Colonic mucosa (tissue), 4 donors: ENCODE data around the gene SLC35D2. TPM values are rescaled to one million over a fixed set of nuclear protein-coding genes. Genes with fewer than 3 reads are reported as not detected.

Experiments
- DNase-seq: peaks from one replicate; pipeline ENCODE4 v3.0.0-alpha.2; 2020
- H3K27ac ChIP-seq: fragments of 200-600 bp; one replicate; pipeline ENCODE4 v1.8.0; 2021
- H3K27me3 ChIP-seq: fragments of 200-600 bp; one replicate; pipeline ENCODE4 v1.8.0; 2021
- H3K36me3 ChIP-seq: fragments of 200-600 bp; one replicate; pipeline ENCODE4 v1.8.0; 2021
- H3K4me1 ChIP-seq: fragments of 200-600 bp; one replicate; pipeline ENCODE4 v1.8.0; 2021; ENCODE audit warnings: mild to moderate bottlenecking
- H3K4me3 ChIP-seq: fragments of 200-600 bp; one replicate; pipeline ENCODE4 v1.8.0; 2021
- H3K9ac ChIP-seq, 2 donors: one replicate each; pipeline ENCODE4 v1.7.0; 2013; ENCODE audit warnings: control low read depth in 2 of 2, low read depth in 2 of 2, low read length in 2 of 2
- H3K9me3 ChIP-seq: fragments of 200-600 bp; one replicate; pipeline ENCODE4 v1.8.0; 2021
- intact Hi-C: fragments of 100-400 bp; cut with DNase I; formaldehyde crosslinking; loops from one replicate; pipeline ENCODE4 v1.14.1; 2022
- total RNA-seq, 2 donors: library from RNA; stranded (reverse); fragmentation: NEBNext Ultra II Directional in 1 of 2; extraction: Animal tissue kit (Norgen Biotek cat#: 25700) in 1 of 2; gene quantifications; one replicate each; pipeline ENCODE4 v1.2.1, GENCODE V29; 2021
- TF ChIP-seq, protein P1 (sequence below): fragments of 200-600 bp; IDR thresholded peaks from one replicate; pipeline ENCODE4 v1.8.0; 2022; ENCODE audit warnings: antibody characterized with exemption, mild to moderate bottlenecking
- donor health status: healthy.
- donor health status: DM: no; HTN: no; CAD: no.
- donor health status: DM: no; HTN: no; CAD: no.

Gene SLC35D2
- total RNA-seq = 10 to 100 TPM; 57.8 to 95.0 TPM

DNA sequence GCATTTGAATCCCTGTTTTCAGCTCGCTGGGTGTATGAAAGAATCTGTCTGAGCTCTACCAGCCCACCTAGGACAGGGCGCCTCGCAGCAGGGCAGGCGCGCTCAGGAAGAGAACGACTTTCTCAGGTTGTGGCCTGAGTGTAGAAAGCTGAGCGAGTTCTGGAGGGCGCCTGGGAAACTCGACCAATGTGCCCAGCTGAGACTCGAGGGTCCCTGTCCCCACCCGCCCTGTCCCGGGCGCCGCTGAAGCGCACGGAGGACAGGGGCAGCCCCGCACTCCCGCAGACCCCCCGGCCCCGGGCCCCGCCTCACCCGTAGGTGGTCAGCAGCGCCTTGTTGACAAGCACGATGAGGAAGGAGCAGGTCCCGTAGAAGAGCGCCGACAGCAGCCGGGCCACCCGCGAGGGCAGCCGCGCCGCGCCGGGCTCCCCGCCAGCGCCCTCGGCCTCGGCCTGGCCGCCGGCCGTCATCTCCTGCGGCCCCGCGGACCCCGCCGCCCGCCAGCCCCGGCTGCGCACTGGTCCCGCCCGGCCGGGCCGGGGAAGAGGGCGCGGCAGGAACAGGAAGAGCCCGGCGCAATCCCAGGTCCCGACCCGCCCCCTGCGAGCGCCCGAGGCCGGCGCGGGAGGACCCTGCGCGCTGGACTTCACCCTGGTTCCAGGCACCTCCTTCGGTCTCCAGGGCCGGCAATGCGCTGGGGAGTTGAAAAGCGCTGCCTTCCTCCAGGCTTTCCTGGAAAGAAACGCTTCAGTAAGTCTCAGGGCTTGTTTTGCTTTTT, at the start of gene SLC35D2:
Gene SLC35D2 (minus strand): TSS at position 547 of the 778 bp plus-strand sequence. CDS start 77 bp downstream, at position 470.
- intact Hi-C loops = loop anchor here (5.0 kb wide), 1 partner anchor 36 kb away; no protein-coding TSS in a partner anchor

DNA sequence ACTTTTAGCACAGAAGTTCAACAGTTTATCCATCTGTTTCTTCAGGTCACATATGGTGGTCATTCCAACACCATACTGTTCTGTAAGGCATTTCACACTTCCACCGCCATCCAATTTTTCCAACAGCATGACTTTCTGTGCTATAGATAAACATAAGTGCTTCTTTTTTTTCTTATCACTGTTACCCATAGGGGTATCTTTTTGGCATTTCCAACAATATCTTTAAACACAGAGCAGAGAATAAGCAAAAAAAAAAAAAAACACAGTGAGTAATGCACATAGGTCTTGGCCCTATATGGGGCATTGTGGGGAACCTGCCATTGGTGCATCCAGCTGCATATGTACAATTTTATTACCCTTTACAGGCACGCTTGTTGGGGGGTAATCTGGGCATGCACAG, 46.9 kb upstream of the SLC35D2 start:
- Histone ChIP-seq H3K9me3 (no peaks in the 10 kb centered on the region), H3K27ac (no peak overlapping the region), H3K4me1 (no peaks in the 10 kb centered on the region), H3K4me3 (no peak overlapping the region), H3K27me3 (no peaks in the 10 kb centered on the region), H3K36me3 (no peaks in the 10 kb centered on the region), H3K9ac (no peak overlapping the region)
- TF ChIP-seq, protein P1, sequence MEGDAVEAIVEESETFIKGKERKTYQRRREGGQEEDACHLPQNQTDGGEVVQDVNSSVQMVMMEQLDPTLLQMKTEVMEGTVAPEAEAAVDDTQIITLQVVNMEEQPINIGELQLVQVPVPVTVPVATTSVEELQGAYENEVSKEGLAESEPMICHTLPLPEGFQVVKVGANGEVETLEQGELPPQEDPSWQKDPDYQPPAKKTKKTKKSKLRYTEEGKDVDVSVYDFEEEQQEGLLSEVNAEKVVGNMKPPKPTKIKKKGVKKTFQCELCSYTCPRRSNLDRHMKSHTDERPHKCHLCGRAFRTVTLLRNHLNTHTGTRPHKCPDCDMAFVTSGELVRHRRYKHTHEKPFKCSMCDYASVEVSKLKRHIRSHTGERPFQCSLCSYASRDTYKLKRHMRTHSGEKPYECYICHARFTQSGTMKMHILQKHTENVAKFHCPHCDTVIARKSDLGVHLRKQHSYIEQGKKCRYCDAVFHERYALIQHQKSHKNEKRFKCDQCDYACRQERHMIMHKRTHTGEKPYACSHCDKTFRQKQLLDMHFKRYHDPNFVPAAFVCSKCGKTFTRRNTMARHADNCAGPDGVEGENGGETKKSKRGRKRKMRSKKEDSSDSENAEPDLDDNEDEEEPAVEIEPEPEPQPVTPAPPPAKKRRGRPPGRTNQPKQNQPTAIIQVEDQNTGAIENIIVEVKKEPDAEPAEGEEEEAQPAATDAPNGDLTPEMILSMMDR = no peak
- intact Hi-C loops = no loop called here
- DNase-seq = no peak

More for the DNA sequence above, at the start of gene SLC35D2:
- Histone ChIP-seq H3K27ac (peak within 1 kb of the TSS; percentile 67), H3K4me1 (no peaks in the 10 kb centered on the region), H3K36me3 (no peaks in the 10 kb centered on the region), H3K9me3 (no peaks in the 10 kb centered on the region), H3K4me3 (peak within 1 kb of the TSS; percentile 54), H3K27me3 (no peaks in the 10 kb centered on the region), H3K9ac (peak within 1 kb of the TSS; percentile 73 to 95)
- TF ChIP-seq, protein P1 = no peak
- DNase-seq = peak; percentile 86

DNA sequence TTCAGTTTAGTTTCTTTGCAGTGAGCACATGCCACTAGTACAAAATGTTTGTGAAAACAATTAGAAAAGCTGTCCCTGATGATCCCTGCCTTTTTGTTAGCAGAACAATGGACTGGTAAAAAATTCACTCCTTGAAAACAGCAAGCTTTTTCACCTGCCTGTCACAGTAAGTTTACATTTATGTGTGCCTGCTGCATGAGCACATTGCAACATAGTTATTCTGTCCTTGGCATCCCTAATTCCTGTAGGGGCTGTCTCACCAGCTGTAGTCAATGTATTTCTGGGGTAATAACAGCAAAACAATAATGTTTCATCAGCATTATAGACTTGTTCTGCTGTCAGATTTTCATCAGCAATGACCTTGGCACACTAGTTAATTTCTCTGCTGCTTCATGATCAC, 46.2 kb upstream of the SLC35D2 start:
- no peaks in the 10 kb centered on the region for H3K4me1 ChIP-seq
- no peaks in the 10 kb centered on the region for H3K36me3 ChIP-seq
- intact Hi-C loops = no loop called here
- H3K9me3 ChIP-seq = no peaks in the 10 kb centered on the region
- H3K27me3 ChIP-seq = no peaks in the 10 kb centered on the region
- H3K4me3 ChIP-seq = no peak overlapping the region
- DNase-seq = no peak
- H3K9ac ChIP-seq = no peak overlapping the region
- no peak overlapping the region for H3K27ac ChIP-seq
- TF ChIP-seq, protein P1 = no peak

DNA sequence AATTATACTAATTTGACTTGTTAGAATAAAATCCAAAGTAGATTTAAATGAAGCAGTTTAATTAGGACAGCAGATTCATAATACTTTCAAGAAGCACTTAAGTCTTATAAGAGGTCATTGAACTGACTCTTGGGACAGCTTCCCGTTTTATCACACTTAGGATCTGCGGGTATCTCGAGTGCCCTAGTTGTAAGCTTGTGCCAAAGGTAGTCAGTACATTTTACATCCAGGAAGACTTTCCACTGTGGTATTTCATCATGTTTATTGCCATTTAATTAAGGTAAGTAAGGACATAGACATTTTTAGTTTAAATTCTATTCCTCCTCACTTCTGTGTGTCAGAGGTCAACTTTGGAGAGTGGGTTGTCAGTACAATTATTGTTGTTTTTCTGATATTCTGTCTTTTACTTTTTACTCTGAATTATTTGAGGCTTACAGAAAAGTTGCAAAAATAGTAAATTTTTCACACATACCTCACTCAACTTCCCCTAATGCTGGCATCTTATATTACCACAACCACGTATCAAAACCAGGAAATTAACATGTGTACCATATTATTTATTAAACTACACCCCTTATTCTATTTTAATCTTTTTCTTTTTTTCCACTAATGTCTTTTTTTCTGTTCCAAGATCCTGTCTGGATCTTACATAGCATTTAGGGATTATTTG, 42.1 kb upstream of the SLC35D2 start:
- Histone ChIP-seq H3K27ac (no peak overlapping the region), H3K27me3 (no peaks in the 10 kb centered on the region), H3K4me3 (no peak overlapping the region), H3K4me1 (peaks cover 2% of the 10 kb centered on the region), H3K9ac (no peak overlapping the region), H3K9me3 (no peaks in the 10 kb centered on the region), H3K36me3 (no peaks in the 10 kb centered on the region)
- TF ChIP-seq, protein P1 = no peak
- intact Hi-C loops = no loop called here
- DNase-seq = no peak

DNA sequence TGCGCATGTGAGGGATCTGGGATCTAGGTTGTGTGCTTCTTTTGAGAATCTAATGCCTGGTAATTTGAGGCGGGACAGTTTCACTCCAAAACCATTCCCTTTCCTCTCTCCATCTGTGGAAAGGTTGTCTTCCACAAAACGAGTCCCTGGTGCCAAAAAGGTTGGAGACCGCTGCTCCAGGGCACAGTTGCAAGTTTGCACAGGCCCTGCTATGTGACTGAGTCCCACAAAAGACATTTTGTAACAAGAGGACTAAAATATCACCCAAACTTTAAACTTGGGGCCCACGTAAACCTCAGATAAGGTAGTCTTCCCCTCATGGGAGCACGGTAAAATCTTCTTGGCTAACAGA, 40.5 kb upstream of the SLC35D2 start:
- Histone ChIP-seq H3K9me3 (no peaks in the 10 kb centered on the region), H3K4me3 (no peak overlapping the region), H3K9ac (no peak overlapping the region), H3K4me1 (peaks cover 6% of the 10 kb centered on the region), H3K27ac (no peak overlapping the region), H3K27me3 (no peaks in the 10 kb centered on the region), H3K36me3 (no peaks in the 10 kb centered on the region)
- intact Hi-C loops = no loop called here
- DNase-seq = no peak
- TF ChIP-seq, protein P1 = no peak
